ENCODE data around the gene MRPL22. TPM values are rescaled to one million over a fixed set of nuclear protein-coding genes. Genes with fewer than 3 reads are reported as not detected.

MRPL22 gene
- total and polyA plus RNA-seq, 2 of the 13 experiments (the other 11 are each of a cell fraction or from before 2014, with no cell fraction given), result 66.8 to 84.8 TPM

- TF ChIP-seq NCOA5 (CRISPR knock-in tag; IDR thresholded peaks at IDR 0.05) (no peak), MIXL1 (CRISPR knock-in tag; IDR thresholded peaks at IDR 0.05) (no peak), KLF16 (CRISPR knock-in tag; IDR thresholded peaks at IDR 0.05) (peak in 1 of 2 experiments; percentile 71; a peak in 2 of 4 replicates), SNAPC2 (CRISPR knock-in tag; IDR thresholded peaks at IDR 0.05) (no peak), PLRG1 (conservative IDR thresholded peaks at IDR 0.05) (no peak), ZNF484 (CRISPR knock-in tag; IDR thresholded peaks at IDR 0.05; ENCODE audit: borderline replicate concordance, low read depth) (0 out of 2 replicates have a peak, but pooled peaks have one; percentile 79), ZFP36L2 (CRISPR knock-in tag; IDR thresholded peaks at IDR 0.05) (no peak), NFRKB (IDR thresholded peaks at IDR 0.05) (no peak), ZBTB10 (CRISPR knock-in tag; IDR thresholded peaks at IDR 0.05; ENCODE audit: borderline replicate concordance) (no peak), DNMT3B (CRISPR knock-in tag; conservative IDR thresholded peaks at IDR 0.05) (no peak; the same call in 1 of the 2 replicates), ETV6 (CRISPR knock-in tag; conservative IDR thresholded peaks at IDR 0.05) (no peak), FOXK1 (CRISPR knock-in tag; IDR thresholded peaks at IDR 0.05; ENCODE audit: borderline replicate concordance, low read depth) (peak; percentile 74), ZFY (CRISPR knock-in tag; IDR thresholded peaks at IDR 0.05) (peak; percentile 85), MAFK (conservative IDR thresholded peaks at IDR 0.05 in 1 of 2, IDR thresholded peaks at IDR 0.05 in 1 of 2; ENCODE audit: low read length in 2 of 2) (no peak), CBFB (CRISPR knock-in tag; IDR thresholded peaks at IDR 0.05) (peak; percentile 87), PHF20 (CRISPR knock-in tag; IDR thresholded peaks at IDR 0.05) (peak; percentile 87), ZNF512B (CRISPR knock-in tag; IDR thresholded peaks at IDR 0.05; ENCODE audit: borderline replicate concordance) (peak; percentile 25; the same call in 1 of the 2 replicates), JDP2 (CRISPR knock-in tag; IDR thresholded peaks at IDR 0.05; ENCODE audit: borderline replicate concordance) (no peak)
Observed at GRCh38 chr5:154937718-154938466, 3.0 kb upstream of the MRPL22 start, which contains the start of gene GEMIN5 (continued).
